Mucosa of rectum (tissue), 2 donors: ENCODE data around the gene WDR86.

ENCODE experiments used
- H3K27ac ChIP-seq, 2 donors: one replicate each; pipeline ENCODE4 v1.7.0; 2013; ENCODE audit warnings: inconsistent platforms in 2 of 2, low read depth in 2 of 2, low read length in 2 of 2
- H3K27me3 ChIP-seq, 2 donors: one replicate each; pipeline ENCODE4 v1.7.0; 2013; ENCODE audit warnings: low read length in 2 of 2; ENCODE audit not compliant: control insufficient read depth in 2 of 2, insufficient read depth in 2 of 2
- H3K36me3 ChIP-seq, 2 donors: one replicate each; pipeline ENCODE4 v1.7.0; 2013; ENCODE audit warnings: low read length in 2 of 2; ENCODE audit not compliant: control insufficient read depth in 2 of 2, insufficient read depth in 2 of 2
- H3K4me1 ChIP-seq, 2 donors: one replicate each; pipeline ENCODE4 v1.7.0; 2013; ENCODE audit warnings: low read length in 2 of 2, mild to moderate bottlenecking in 1 of 2; ENCODE audit not compliant: control insufficient read depth in 2 of 2, insufficient read depth in 2 of 2
- H3K4me3 ChIP-seq, 2 donors: one replicate each; pipeline ENCODE4 v1.7.0; 2013; ENCODE audit warnings: low read length in 2 of 2
- H3K9ac ChIP-seq, 2 donors: one replicate each; pipeline ENCODE4 v1.7.0; 2013; ENCODE audit warnings: low read length in 2 of 2, low read depth in 1 of 2, mild to moderate bottlenecking in 1 of 2
- H3K9me3 ChIP-seq, 2 donors: one replicate each; pipeline ENCODE4 v1.7.0; 2013; ENCODE audit warnings: low read length in 2 of 2; ENCODE audit not compliant: control insufficient read depth in 2 of 2
- donor health status: healthy.
- donor health status: Normal muscosa, but diverticular disease.

Gene WDR86

GRCh38 chr7:151351027-151351426 lies 58.8 kb downstream of the WDR86 start:
- Histone ChIP-seq H3K36me3 (peaks cover 42 to 55% of the 10 kb centered on the region in 2 donors), H3K4me3 (no peak overlapping the region), H3K9ac (no peak overlapping the region), H3K4me1 (peaks cover 14 to 19% of the 10 kb centered on the region in 2 donors), H3K9me3 (no peaks in the 10 kb centered on the region), H3K27ac (no peak overlapping the region), H3K27me3 (no peaks in the 10 kb centered on the region)

DNA sequence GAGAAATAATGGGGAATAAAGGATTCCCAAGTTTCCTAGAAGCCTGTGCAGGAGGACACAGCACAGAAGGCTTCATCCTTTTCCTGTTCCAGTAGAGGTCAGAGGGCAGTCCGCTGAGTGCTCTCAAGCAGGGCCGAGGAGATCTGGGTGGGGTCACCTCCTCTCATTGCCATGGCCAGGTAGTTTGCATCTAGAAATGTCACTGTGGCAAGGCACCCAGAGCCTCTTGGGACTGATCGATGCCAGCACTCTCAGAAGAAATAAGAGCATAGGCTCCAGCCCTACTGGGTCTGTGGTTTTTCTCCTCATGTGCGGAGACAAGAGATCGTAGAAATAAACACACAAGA lies 60.4 kb downstream of the WDR86 start:
- Histone ChIP-seq H3K9ac (peak overlapping the region; percentile 54 to 71), H3K4me1 (peaks cover 19 to 23% of the 10 kb centered on the region in 2 donors), H3K36me3 (peaks cover 35 to 49% of the 10 kb centered on the region in 2 donors), H3K27me3 (no peaks in the 10 kb centered on the region), H3K9me3 (no peaks in the 10 kb centered on the region), H3K27ac (peak overlapping the region; percentile 86 to 90), H3K4me3 (peak overlapping the region; percentile 57 to 73)

GRCh38 chr7:151348970-151349369 lies 60.9 kb downstream of the WDR86 start:
- H3K27me3 ChIP-seq = no peaks in the 10 kb centered on the region
- peak overlapping the region in 1 of 2 donors; percentile 73 for H3K4me3 ChIP-seq
- no peaks in the 10 kb centered on the region for H3K9me3 ChIP-seq
- peaks cover 19 to 23% of the 10 kb centered on the region in 2 donors for H3K4me1 ChIP-seq
- H3K27ac ChIP-seq = peak overlapping the region; percentile 86 to 90
- H3K9ac ChIP-seq = peak overlapping the region in 1 of 2 donors; percentile 71
- H3K36me3 ChIP-seq = peaks cover 34 to 47% of the 10 kb centered on the region in 2 donors

GRCh38 chr7:151347200-151347599 lies 62.6 kb downstream of the WDR86 start:
- H3K36me3 ChIP-seq = peaks cover 23 to 37% of the 10 kb centered on the region in 2 donors
- H3K9ac ChIP-seq = no peak overlapping the region
- H3K27ac ChIP-seq = no peak overlapping the region
- no peaks in the 10 kb centered on the region for H3K9me3 ChIP-seq
- H3K27me3 ChIP-seq = no peaks in the 10 kb centered on the region
- peaks cover 19 to 23% of the 10 kb centered on the region in 2 donors for H3K4me1 ChIP-seq
- H3K4me3 ChIP-seq = no peak overlapping the region

GRCh38 chr7:151346470-151346769 lies 63.4 kb downstream of the WDR86 start:
- Histone ChIP-seq H3K4me1 (peaks cover 19 to 23% of the 10 kb centered on the region in 2 donors), H3K27ac (peak overlapping the region; percentile 17 to 46), H3K4me3 (peak overlapping the region in 1 of 2 donors; percentile 5), H3K36me3 (peaks cover 16 to 29% of the 10 kb centered on the region in 2 donors), H3K27me3 (no peaks in the 10 kb centered on the region), H3K9ac (no peak overlapping the region), H3K9me3 (no peaks in the 10 kb centered on the region)

GRCh38 chr7:151345576-151346469 lies 64.0 kb downstream of the WDR86 start:
- peaks cover 22 to 28% of the 10 kb centered on the region in 2 donors for H3K4me1 ChIP-seq
- no peaks in the 10 kb centered on the region for H3K27me3 ChIP-seq
- peak overlapping the region; percentile 46 to 50 for H3K27ac ChIP-seq
- no peak overlapping the region for H3K4me3 ChIP-seq
- H3K9ac ChIP-seq = no peak overlapping the region
- H3K9me3 ChIP-seq = no peaks in the 10 kb centered on the region
- peaks cover 11 to 23% of the 10 kb centered on the region in 2 donors for H3K36me3 ChIP-seq

DNA sequence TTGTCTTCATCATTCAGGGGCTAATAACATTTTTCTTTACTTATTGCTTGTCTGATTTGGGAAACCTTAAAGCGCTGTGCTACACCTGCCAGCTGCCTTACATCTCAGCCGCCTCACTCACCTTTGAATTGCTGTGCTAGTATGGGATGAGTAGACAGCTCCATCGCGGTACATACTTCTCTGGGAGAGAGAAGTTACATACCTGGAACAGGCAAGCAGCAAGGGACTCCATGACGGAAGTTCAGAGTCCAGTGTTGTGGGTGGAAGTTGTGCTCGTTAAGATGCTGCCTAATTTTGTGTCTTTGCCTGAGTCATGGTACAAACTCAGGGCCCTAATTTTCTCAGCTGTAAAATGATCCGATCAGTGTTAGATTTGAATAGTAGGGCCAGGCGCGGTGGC lies 66.3 kb downstream of the WDR86 start:
- Histone ChIP-seq H3K4me1 (peaks cover 13 to 22% of the 10 kb centered on the region in 2 donors), H3K27ac (no peak overlapping the region), H3K4me3 (no peak overlapping the region), H3K9me3 (no peaks in the 10 kb centered on the region), H3K36me3 (peaks cover 11 to 22% of the 10 kb centered on the region in 2 donors), H3K27me3 (no peaks in the 10 kb centered on the region), H3K9ac (no peak overlapping the region)

GRCh38 chr7:151342811-151343210 lies 67.0 kb downstream of the WDR86 start:
- Histone ChIP-seq H3K27ac (peak overlapping the region in 1 of 2 donors; percentile 87), H3K9me3 (no peaks in the 10 kb centered on the region), H3K9ac (peak overlapping the region in 1 of 2 donors; percentile 18), H3K36me3 (peaks cover 11 to 20% of the 10 kb centered on the region in 2 donors), H3K4me1 (peaks cover 13 to 22% of the 10 kb centered on the region in 2 donors), H3K4me3 (peak overlapping the region; percentile 87 to 90), H3K27me3 (no peaks in the 10 kb centered on the region)

GRCh38 chr7:151342102-151342646 lies 67.7 kb downstream of the WDR86 start:
- H3K9ac ChIP-seq = peak overlapping the region; percentile 71 to 86
- H3K27ac ChIP-seq = peak overlapping the region; percentile 87 to 89
- peaks cover 13 to 19% of the 10 kb centered on the region in 2 donors for H3K4me1 ChIP-seq
- no peaks in the 10 kb centered on the region for H3K9me3 ChIP-seq
- H3K4me3 ChIP-seq = peak overlapping the region; percentile 87 to 90
- peaks cover 11 to 16% of the 10 kb centered on the region in 2 donors for H3K36me3 ChIP-seq
- no peaks in the 10 kb centered on the region for H3K27me3 ChIP-seq

DNA sequence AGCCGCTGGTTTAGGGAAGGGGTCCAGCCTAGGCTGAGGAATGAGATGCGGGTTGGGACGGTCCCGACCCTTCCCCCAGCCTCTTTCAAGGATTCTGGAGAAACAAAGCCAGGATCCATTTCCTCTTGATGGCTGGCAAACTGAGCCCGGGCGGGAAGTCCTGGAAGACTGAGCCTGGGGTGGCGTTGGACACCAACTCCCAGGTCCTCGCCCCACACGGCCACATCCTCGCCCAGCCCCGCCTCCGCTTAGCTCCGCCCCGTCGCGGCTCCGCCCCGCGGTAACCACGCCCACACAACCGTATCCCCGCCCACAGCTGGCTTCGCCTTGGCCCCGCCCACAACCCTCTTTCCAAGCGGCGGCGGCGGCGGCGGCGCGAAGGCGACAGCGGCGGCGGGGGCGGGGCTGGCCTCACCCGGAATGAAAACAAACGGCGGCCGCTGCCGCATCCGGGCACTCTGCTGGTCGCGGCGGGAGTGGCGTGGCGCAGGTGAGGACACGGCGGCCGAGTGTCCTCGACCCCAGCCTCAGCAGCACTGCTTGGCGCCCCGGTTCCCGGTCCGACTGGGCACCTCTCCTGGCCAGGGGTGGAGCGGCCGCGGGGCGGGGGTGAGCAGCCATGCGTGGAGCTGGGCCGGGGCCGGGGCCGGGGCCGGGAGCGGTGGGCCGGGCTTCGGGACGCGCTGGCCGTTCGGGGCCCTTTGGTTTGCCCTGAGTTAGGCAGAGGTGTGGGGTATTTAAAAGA lies 68.3 kb downstream of the WDR86 start, which contains the start of gene NUB1:
NUB1 (plus strand) TSS at position 456 of the 745 bp plus-strand sequence. CDS start 3,538 bp downstream, outside the sequence.
- Histone ChIP-seq H3K4me1 (peaks cover 13 to 16% of the 10 kb centered on the region in 2 donors), H3K9me3 (no peaks in the 10 kb centered on the region), H3K36me3 (peaks cover 8 to 13% of the 10 kb centered on the region in 2 donors), H3K27me3 (no peaks in the 10 kb centered on the region), H3K27ac (peak within 1 kb of the TSS; percentile 87 to 89), H3K4me3 (peak within 1 kb of the TSS; percentile 87 to 90), H3K9ac (peak within 1 kb of the TSS; percentile 71 to 86)
